HG03135 (cell line): ENCODE data around the gene CRACR2A.

Experiments
- ATAC-seq: cut with Tn5 transposase; IDR thresholded peaks from one replicate; pipeline ENCODE4 v1.9.1; 2021; ENCODE audit warnings: mild to moderate bottlenecking, moderate library complexity; ENCODE audit not compliant: unreplicated experiment

Gene CRACR2A

GRCh38 chr12:3686463-3686862 is 66.4 kb downstream of the CRACR2A start:
- no peak for ATAC-seq

GRCh38 chr12:3685830-3686229 is 67.1 kb downstream of the CRACR2A start:
- ATAC-seq: no peak

GRCh38 chr12:3684449-3685051 is 68.4 kb downstream of the CRACR2A start:
- no peak for ATAC-seq

- no peak for ATAC-seq
Observed at GRCh38 chr12:3683670-3684069, 69.2 kb downstream of the CRACR2A start.

GRCh38 chr12:3681595-3682061 is 71.3 kb downstream of the CRACR2A start:
- no peak for ATAC-seq

GRCh38 chr12:3680919-3681594 is 71.9 kb downstream of the CRACR2A start:
- no peak for ATAC-seq

GRCh38 chr12:3679831-3680230 is 73.1 kb downstream of the CRACR2A start:
- ATAC-seq: no peak

- no peak for ATAC-seq
Observed at GRCh38 chr12:3677609-3678008, 75.3 kb downstream of the CRACR2A start.

GRCh38 chr12:3673981-3674708 is 78.8 kb downstream of the CRACR2A start:
- ATAC-seq: no peak

- no peak for ATAC-seq
Observed at GRCh38 chr12:3672113-3672509, 80.8 kb downstream of the CRACR2A start.

- no peak for ATAC-seq
Observed at GRCh38 chr12:3671330-3672112, 81.4 kb downstream of the CRACR2A start.

- no peak for ATAC-seq
Observed at GRCh38 chr12:3670083-3670620, 82.8 kb downstream of the CRACR2A start.

- no peak for ATAC-seq
Observed at GRCh38 chr12:3669594-3669993, 83.3 kb downstream of the CRACR2A start.

GRCh38 chr12:3668479-3669165 is 84.3 kb downstream of the CRACR2A start:
- no peak for ATAC-seq

- ATAC-seq: no peak
Observed at GRCh38 chr12:3667485-3667884, 85.4 kb downstream of the CRACR2A start.

GRCh38 chr12:3666441-3666840 is 86.5 kb downstream of the CRACR2A start:
- no peak for ATAC-seq

- ATAC-seq: no peak
Observed at GRCh38 chr12:3662521-3662921, 90.4 kb downstream of the CRACR2A start.

- no peak for ATAC-seq
Observed at GRCh38 chr12:3661028-3661427, 91.9 kb downstream of the CRACR2A start.

GRCh38 chr12:3658327-3659163 is 94.4 kb downstream of the CRACR2A start:
- no peak for ATAC-seq
